T-helper 1 cell treated with Interleukin-12 subunit alpha and Interleukin-12 subunit beta and Interleukin-4 antibody, amounts not matched to agents 30 ng/mL and 1 ng/mL, for 36 hours (primary cell): ENCODE data around the gene CRKL. TPM values are rescaled to one million over a fixed set of nuclear protein-coding genes. Genes with fewer than 3 reads are reported as not detected.
"Not testable (repeated sequence)": the region's sequence is repeated elsewhere in the genome, so short reads cannot be mapped to it uniquely, and the experiment has no call there.

Experiments used
- intact Hi-C: fragments of 100-400 bp; cut with micrococcal nuclease; formaldehyde crosslinking; loops from one replicate; pipeline ENCODE4 v1.15.1; 2024
- total RNA-seq: library from RNA; stranded (reverse); gene quantifications from 2 replicates; pipeline ENCODE4 v1.2.3, GENCODE V29; 2022

CRKL gene
- total RNA-seq, 1 donor from 2014 or later = 72.6 TPM

DNA sequence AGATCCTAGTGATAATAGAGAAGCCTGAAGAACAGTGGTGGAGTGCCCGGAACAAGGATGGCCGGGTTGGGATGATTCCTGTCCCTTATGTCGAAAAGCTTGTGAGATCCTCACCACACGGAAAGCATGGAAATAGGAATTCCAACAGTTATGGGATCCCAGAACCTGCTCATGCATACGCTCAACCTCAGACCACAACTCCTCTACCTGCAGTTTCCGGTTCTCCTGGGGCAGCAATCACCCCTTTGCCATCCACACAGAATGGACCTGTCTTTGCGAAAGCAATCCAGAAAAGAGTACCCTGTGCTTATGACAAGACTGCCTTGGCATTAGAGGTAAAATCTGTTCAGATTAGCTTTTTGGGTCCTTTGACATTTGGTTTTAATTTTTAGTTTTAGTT lies 16.7 kb downstream of the CRKL start:
- intact Hi-C loops = no loop called here

DNA sequence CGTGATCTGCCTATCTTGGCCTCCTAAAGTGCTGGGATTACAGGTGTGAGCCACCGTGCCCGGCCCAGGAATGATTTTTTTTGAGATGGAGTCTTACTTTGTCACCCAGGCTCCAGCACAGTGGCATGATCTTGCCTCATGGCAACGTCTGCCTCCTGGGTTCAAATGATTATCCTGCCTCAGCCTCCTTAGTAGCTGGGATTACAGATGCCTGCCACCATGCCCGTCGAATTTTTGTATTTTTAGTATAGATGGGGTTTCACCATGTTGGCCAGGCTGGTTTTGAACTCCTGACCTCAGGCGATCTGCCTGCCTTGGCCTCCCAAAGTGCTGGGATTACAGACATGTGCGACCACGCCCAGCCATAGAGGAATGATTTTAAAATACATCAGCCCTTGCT lies 17.8 kb downstream of the CRKL start:
- intact Hi-C loops = not testable (repeated sequence)

DNA sequence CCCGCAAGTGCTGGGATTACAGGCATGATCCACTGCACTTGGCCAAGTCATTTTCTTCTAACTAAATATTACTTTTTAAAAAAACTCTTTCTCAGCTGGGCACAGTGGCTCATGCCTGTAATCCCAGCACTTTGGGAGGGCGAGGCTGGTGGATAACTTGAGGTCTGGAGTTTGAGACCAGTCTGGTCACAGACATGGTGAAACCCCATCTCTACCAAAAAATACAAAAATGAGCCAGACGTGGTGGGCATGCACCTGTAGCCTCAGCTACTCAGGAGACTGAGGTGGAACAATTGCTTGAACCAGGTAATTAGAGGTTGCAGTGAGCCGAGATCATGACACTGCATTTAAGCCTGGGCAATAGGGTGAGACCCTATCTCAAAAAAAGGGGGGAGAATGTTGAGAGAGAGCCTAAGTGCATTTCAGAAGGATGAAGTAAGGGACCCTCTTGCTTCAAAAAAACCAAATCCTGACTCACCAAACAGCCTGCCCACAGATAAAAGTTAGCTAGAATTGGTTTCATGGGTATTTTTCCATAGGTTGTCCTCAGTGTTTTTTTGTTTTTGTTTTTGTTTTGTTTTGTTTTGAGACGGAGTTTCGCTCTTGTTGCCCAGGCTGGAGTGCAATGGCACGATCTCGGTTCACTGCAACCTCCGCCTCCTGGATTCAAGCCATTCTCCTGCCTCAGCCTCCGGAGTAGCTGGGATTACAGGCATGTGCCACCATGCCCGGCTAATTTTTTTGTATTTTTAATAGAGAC lies 18.8 kb downstream of the CRKL start:
- intact Hi-C loops = not testable (repeated sequence)

DNA sequence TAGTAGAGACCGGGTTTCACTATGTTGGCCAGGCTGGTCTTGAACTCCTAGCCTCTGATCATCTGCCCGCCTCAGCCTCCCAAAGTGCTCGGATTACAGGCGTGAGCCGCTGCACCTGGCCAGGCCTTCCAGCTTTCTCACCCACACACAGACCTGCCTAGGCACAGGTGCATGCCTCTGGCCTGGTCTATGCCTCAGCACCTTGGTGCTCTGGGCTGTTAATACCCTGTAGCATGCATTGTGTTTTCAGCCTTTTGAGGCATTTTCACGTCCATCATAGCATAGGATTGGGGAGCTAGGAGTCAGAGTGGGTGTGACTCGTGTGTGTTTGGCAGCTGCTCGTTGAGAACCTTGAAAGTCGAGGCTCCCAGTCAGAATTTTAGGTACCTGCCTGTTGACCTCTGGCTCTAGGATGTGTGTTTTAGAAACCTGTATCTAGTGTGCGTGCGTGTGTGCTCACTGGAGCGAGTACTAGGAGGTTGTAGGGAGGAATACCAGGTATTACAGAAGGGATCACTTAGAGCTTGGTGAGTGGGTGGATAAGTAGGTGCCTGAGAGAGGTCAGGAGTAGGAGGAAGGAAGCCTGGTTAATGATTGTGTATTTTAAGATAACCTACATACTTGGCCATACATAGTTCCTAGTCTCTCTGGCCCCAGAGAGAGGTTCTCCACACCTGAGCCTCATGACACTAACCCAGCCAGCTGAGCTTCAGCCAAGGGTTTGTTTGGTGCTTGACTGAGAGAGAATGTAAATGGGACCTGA lies 20.0 kb downstream of the CRKL start:
- intact Hi-C loops = no loop called here

DNA sequence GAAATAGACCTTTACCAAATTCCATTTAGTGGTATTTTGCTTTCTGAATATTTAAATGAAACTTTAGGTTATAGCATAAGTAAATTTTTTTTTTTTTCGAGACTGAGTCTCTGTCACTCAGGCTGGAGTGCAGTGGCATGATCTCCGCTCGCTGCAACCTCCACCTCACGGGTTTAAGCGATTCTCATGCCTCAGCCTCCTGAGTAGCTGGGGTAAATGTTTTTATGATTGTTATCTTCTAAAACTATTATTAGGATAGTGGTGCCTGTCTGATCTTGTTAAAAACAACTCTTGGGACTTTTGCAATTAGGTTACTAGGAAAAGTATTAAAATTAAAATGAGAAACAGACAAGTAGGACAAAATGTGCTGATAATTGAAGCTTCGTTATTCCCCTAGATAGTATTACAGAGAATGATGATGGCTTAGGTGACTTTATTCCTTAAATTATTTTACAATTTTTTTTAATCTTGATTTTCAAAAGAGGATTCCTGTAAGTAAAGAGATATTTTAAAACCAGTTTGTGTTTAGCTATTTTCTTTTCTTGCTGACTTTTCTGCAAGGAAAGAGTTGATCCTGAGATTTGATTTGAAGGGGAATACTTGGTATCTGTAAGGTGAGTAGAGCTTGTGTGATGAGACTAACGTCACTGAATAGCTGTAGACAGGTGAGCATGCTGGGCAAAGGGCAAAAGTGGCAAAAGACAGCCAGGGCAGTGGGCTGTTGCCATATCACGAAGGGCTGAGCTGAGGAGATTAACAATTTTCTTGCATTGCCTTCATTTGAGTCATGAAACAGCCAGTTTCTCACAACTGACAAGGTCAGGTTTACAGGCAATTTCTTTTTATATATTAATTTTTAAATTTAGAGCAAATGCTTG lies 20.8 kb downstream of the CRKL start:
- intact Hi-C loops = no loop called here

DNA sequence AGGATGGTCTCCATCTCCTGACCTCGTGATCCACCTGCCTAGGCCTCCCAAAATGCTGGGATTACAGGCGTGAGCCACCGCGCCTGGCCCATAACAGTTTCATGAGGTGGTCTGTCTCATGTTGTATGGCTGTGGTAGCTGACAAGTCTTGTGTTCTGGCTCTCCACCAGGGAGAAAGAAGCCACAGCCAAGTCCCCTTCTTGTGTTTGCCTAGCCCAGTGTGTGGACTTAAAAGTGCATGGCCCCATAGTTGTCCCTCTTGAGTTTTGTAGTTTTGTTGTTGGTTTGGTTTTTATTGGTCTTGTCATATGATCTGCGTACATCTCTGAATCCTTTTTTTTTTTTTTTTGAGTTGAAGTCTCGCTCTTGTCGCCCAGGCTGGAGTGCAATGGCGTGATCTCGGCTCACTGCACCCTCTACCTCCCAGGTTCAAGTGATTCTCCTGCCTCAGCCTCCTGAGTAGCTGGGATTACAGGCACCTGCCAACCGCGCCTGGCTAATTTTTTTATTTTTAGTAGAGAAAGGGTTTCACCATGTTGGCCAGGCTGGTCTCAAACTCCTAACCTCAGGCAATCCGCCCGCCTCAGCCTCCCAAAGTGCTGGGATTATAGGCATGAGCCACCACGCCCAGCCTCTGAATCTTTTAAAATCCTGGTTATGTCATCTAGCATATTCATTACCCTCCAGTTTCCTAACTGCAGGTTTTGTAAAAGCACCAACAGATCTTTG lies 22.4 kb downstream of the CRKL start:
- intact Hi-C loops = not testable (repeated sequence)

DNA sequence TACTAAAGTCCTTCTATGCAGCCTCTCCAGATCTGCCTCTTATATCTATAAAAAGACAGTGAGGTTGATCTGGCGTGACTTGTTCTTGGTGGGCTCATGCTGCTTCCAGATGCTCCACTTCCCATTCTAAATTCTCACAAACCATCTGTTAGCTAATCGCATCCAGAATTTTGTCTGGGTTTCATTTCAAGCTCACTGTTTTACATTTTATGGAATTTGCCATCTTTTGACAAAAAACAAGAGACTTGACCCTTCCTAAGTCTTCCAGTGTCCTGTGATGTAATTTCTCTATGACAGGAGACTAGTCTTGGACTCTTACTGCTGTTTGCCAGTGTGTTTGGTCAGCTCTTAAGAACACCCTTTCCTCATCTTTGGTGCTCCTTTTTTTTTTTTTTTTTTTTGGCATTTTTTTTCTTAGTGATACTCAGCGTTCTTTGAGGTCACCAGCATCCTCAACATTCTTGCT lies 23.0 kb downstream of the CRKL start:
- intact Hi-C loops = no loop called here

DNA sequence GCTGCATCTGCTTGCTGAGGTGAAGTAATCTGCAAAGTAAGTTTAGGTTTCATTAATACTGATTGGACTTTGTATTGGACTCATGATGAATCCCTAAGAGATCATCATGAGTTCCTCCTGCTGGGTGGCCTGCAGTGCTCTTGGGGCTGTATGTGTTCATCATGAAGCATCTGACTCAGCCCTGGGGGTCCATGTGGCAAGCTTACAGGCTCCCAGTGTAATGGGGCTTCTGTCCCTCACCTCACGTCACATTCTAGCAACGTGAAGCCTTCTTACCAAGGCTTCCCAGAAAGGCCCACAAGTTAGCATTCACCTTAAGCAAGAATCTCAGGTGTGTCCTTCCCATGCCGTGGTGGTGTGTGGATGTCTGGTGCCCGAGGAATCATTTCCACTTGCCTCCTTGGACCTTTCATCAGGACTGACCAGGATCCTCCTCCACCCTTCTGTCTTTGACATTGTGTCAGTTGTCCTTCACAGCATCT lies 23.7 kb downstream of the CRKL start:
- intact Hi-C loops = no loop called here

DNA sequence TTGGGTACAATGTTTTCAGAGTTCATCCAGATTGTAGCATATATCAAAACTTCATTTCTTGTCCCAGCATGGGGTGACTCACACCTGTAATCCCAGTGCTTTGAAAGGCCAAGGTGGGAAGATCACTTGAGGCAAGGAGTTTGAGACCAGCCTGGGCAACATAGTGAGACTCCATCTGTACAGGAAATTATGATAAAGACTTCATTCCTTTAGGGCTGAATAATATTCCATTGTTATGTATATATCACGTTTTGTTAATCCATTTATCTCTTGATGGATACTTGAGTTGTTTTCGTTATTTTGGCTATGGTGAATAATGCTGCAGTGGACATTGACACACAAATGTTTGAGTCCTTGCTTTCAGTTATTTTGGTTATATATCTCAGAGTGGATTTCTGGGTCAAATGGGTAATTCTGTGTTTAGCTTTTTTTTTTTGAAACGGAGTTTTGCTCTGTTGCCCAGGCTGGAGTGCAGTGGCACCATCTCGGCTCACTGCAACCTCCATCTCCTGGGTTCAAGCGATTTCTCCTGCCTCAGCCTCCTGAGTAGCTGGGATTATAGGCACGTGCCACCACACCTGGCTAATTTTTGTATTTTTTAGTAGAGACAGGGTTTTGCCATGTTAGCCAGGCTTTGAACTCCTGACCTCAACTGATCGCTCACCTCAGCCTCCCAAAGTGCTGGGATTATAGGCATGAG lies 25.1 kb downstream of the CRKL start:
- intact Hi-C loops = not testable (repeated sequence)

DNA sequence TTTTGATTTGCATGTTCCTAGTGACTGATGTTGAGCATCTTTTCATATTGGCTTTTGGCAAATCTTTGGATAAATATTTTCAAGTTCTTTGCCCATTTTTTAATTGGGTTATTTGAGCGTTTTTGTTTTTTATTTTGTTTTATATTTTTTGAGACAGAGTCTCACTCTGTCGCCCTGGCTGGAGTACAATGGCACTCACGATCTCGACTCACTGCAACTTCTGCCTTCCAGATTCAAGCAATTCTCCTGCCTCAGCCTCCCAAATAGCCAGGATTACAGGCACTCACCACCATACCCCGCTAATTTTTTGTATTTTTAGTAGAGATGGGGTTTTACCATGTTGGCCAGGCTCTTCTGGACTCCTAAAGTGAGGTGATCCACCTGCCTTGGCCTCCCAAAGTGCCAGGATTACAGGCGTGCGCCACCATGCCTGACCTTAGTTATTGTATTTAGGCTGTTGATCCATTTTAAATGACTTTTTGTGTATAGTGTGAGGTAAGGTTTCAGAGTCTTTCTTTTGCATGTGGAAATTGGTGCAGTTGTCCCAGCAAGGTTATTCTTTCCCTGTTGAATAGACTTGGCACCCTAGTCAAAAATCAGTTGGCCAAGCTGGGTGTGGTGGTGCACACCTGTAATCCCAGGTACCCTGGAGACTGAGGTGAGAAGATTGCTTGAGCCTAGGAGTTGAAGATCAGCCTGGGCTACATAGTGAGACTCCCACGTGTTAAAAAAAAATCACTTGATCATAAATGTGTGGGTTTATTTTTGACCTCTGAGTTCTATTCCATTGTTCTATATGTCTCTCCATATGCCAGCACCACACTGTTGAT lies 26.1 kb downstream of the CRKL start:
- intact Hi-C loops = no loop called here

DNA sequence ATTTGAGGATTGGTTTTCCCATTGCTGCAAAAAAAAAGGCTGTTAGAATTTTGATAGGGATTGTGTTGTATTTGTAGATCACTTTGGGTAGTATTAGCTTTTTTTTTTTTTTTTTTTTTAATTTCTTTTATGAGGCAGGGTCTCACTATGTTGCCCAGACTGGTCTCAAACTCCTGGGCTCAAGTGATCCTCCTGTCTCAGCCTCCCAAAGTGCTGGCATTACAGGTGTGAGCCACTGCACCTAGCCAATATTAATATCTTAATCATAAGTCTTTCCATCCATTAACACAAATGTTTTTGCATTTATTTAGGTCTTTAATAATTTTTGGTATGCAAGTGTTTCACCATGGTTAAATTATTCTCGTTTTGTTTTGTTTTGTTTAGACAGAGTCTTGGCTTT lies 26.8 kb downstream of the CRKL start:
- intact Hi-C loops = no loop called here

DNA sequence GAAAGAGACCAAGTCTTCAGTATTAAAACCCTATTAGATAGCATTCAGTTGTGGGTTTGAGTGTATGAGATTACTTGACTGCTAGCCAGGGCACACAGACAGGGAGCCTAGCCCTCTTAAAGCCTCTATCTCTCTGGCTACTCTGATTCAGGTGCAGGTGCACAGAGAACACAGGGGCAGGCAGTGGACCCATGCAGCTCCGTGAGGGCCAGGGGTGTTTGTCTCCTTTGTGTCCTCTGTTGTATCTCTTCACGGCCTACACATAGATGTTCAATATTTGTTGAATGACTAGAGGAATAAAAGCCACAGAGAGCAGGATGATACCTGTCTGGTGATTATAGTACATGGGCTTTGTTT lies 28.3 kb downstream of the CRKL start:
- intact Hi-C loops = no loop called here

DNA sequence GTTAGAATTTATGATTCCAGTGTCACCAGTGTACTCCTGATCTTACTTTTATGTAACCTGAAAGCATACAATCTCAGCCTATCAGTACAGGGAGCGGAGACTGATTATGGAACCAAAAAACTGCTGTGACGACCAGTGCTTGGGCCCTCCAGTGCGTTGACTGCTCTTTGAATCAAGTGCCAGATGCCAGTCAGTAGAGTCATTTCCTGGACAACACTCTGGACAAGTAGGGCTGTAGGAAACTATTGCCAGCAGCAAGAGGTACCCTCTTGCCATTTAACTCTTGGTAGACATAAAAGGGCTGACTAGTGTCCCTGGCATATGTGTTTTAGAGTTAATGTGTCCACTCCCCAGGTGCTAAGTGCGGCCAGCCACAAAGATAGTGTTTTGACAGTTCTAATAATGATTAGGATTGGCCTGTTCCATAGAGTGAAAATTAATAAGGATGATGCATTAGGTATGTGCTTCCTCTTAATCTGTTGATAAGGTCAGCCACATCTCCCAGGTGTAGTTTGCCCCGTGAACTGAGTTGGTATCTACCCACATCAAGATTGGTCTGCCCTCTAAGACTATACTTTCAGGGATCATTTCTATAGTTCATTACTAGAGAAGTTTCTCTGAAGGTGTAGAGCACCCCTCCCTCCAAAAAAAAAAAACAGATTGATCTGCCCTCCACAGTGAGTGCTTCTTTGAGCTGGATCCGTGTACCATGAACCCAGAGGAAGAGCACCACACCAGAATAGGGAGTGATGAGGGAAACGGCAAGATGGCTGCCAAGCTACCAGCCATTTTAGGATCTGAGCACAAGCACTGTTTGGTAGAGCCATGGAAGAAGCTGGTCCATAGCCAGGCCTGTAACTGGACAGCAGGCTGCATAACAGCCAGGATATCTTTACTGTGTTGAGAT lies 29.1 kb downstream of the CRKL start:
- intact Hi-C loops = no loop called here

DNA sequence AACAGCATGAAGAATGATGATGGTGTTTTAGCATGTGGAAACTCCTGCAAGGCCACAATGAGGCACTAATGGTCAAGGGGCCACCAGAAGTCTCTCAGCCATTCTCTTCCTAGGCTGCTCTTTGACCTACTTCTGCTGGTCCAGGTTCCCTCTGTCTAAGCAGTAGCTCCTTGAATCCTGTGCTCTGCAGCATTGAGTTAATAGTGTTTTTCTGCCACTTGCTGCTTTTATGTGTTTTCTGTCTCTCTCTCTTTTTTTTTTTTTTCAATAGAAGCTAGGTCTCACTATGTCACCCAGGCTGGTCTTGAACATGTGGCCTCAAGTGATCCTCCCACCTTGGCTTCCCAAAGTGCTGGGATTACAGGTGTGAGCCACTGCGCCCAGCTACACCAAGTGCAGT lies 29.8 kb downstream of the CRKL start:
- intact Hi-C loops = no loop called here

DNA sequence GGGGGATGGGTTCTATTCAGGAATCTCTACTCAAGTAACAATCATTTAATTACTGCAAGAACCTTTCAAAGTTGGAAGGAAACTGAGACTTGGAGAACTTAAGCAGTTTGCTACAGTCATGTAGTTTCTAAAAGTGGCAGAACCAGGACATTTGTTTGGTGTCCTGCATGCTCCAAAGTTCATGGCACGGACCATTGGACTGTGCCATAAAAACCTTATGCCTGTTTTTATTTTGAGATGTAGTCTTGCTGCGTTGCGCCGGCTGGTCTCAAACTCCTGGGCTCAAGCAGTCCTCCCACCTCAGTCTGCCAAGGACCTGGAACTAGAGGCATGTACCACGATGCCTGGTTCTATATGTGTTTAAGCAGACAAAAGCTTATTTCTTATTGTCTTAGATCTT lies 31.2 kb downstream of the CRKL start:
- intact Hi-C loops = no loop called here

DNA sequence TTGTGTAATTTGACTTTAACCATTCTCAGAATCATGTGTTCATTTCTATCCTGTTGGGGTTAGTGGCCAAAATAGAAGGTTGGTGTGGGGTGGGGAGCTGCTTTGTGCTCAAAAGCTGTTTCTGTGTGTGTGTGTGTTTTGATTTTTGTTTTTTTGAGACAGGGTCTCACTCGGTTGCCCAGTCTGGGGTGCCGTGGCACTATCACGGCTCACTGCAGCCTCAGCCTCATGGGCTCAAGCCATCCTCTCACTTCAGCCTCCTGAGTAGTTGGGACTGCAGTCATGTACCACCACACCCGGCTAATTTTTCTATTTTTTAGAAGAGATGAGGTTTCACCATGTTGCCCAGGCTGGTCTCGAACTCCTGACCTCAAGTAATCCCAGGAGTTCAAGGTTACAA lies 31.8 kb downstream of the CRKL start:
- intact Hi-C loops = no loop called here

DNA sequence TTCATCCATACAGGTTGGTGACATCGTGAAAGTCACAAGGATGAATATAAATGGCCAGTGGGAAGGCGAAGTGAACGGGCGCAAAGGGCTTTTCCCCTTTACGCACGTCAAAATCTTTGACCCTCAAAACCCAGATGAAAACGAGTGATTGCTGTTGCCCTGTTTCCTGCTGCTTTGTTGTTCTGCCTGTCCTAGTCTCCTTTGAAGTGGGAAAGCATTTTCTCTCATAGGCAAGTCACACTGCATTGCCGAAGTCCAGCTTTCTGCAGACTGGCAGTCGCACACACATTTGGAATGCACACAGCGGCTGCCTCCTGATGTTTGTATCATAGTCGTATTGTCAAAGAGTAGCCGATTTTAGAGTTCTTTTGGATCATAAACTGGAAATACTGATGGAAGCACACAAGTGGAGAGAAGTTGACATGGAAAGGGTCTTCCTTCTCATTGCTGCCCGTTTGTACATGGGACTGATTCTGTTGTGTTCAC lies 32.5 kb downstream of the CRKL start:
- intact Hi-C loops = no loop called here

DNA sequence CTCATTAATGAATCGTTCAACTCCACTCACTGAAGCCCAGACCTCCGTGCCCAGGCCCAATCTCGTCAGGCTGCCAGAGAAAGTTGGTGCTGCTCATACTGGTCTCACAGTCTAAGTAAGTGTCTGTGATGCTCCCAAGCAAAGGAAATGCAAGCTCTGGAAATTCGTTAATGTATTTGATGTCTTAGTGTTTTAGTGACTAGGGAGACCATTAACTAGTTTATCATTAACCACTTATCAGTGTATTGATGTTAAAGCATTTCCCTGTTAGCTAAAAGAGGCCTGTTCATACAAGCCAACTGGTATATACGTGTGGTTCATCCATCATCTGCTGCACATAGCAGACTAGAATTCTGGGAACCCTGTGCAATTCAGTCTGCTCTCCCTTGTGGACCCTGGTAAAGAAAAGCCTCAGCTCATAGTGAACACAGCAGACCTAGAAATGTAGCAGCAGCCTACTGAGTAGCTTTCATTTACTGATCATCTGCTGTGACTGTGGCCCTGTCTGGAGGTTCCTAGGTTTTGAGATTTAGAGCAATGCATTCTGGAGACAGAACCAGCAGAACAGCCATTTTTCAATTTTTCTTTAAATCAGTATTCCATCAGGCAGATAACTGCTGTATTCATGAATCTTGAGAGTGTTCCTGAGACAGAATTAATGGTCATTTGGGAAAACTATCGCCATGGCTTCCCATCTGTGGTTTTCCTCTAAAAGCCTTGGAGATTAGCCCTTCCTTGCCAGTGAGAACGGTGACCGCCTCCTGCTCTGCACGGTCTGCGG lies 34.1 kb downstream of the CRKL start:
- intact Hi-C loops = no loop called here
